Motor neuron (in vitro differentiated cells): ENCODE data around the gene ORAI2. TPM values are rescaled to one million over a fixed set of nuclear protein-coding genes. Genes with fewer than 3 reads are reported as not detected.
A peak's percentile ranks its signal among the peaks of the same experiment; 100 is the strongest.
"Not testable (repeated sequence)": the region's sequence is repeated elsewhere in the genome, so short reads cannot be mapped to it uniquely, and the experiment has no call there.

Experiments
- ATAC-seq, 8 experiments: fragments of 200-7000 bp; cut with Tn5 transposase; replicated peaks in 6 of 8; 2 replicates each; pipeline ENCODE4 v1.8.0; 2021; ENCODE audit warnings: mild to moderate bottlenecking in 8 of 8, moderate library complexity in 8 of 8
- H3K27ac ChIP-seq, 2 donors: fragments of 250-450 bp; sonication (Bioruptor Pico); 2 replicates each; pipeline ENCODE4 v1.9.0; 2021; ENCODE audit warnings: antibody characterized with exemption in 2 of 2, mild to moderate bottlenecking in 2 of 2, moderate library complexity in 1 of 2
- H3K4me1 ChIP-seq, 2 donors: fragments of 250-450 bp; sonication (Bioruptor Pico); replicated peaks in 1 of 2; 2 replicates each; pipeline ENCODE4 v1.6.1; 2021; ENCODE audit warnings: antibody characterized with exemption in 2 of 2, mild to moderate bottlenecking in 2 of 2, moderate library complexity in 1 of 2
- H3K4me3 ChIP-seq, 5 donors: fragments of 250-450 bp; sonication (Bioruptor Pico); 2 replicates each; pipeline ENCODE4 v1.9.0; 2021; ENCODE audit warnings: antibody characterized with exemption in 5 of 5, mild to moderate bottlenecking in 5 of 5, moderate library complexity in 4 of 5
- WGBS, 10 experiments: fragments of 450-650 bp; shearing (Covaris generic); methylation state at CpG; one replicate each; pipeline ENCODE4 v1.0.0; 2022; 5-methylcytosine and 5-hydroxymethylcytosine counted together
- in situ Hi-C, 9 experiments: fragments of 400-800 bp; cut with MboI; loops; one replicate each; pipeline ENCODE4 v1.15.0; 2021; ENCODE audit warnings: low sequenced_read_pairs in 9 of 9, low pct_unique_long_range_greater_than_20kb in 2 of 9; ENCODE audit not compliant: unreplicated experiment in 9 of 9
- total RNA-seq, 8 experiments: library from RNA; unstranded; fragments of 300-600 nt; gene quantifications; 2 replicates each; pipeline versions ENCODE4 v1.2.3 to v1.2.4, GENCODE V29; 2022

The ORAI2 gene
- total RNA-seq, 8 experiments from 2014 or later, result 5.4 to 45.0 (median 21.4) TPM

DNA sequence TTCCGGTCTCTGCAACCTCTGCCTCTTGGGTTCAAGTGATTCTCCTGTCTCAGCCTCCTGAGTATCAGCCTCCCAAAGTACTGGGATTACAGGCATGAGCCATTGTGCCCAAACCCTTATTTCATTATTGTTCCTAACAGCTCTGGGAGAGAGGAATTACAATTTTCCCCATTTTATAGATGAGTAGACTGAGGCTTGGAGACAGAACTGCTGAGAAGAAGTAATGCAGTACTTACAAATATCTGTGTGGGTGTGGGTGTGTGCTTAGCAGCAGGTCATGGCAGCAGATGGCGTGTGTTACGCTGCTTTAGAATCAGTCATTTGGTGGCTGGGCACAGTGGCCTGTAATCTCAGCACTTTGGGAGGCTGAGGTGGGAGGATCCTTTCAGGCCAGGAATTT, 29.8 kb upstream of the ORAI2 start:
- no peak overlapping the region for H3K27ac ChIP-seq
- ATAC-seq, result peak in 1 of 8 experiments; percentile 9
- WGBS, 10 experiments, result 83 to 100% (median 94%) methylated on average over 1 to 3 of the region's 3 CpGs; no CpG with 5 or more reads in 6 of the 10 experiments
- peaks cover 6% of the 10 kb centered on the region in 2 donors for H3K4me1 ChIP-seq
- no peak overlapping the region for H3K4me3 ChIP-seq
- in situ Hi-C loops, result no loop called here

DNA sequence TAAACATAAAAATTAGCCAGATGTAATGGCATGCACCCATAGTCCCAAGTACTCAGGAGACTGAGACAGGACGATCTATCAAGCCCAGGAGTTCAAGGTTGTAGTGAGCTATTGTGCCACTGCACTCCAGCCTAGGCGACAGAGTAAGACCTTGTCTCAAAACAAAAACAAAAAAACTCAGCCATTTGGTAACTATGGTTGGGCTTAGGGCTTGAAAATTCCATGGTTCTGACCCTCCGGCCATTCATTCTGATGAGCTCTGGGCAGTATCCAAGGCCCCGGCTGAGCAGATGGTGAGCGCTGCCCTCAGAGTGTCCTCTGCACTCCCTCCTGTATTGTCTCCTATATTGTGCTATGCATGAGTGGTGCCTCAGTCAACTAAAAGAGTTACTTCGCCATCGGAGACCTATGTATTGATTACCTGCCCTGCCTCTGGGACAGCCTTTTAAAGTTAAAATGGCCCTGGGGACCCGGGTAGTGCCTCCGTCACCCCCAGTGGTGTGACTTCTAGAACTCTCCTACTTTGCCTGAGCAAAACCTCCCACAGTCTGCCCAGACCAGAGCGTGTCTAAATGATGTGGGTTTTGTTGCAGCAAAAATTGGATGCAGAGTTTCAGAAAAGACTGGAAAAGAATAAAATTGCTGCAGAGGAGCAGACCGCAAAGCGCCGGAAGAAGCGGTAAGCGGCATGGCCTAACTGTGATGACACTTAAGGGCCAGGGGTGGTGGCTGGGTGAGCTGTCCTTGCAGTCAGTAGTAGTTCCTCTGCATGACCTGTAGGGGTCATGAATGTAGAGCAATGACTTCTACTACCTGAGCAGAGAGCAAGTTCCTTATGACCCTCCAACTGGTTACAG, 29.1 kb upstream of the ORAI2 start:
- Histone ChIP-seq H3K4me3 (no peak overlapping the region), H3K4me1 (peaks cover 6% of the 10 kb centered on the region in 2 donors), H3K27ac (peak overlapping the region in 1 of 2 donors; percentile 20)
- in situ Hi-C loops, result no loop called here
- 50 to 100% (median 68%) methylated on average over 2 to 9 of the region's 15 CpGs; no CpG with 5 or more reads in 4 of the 10 experiments for WGBS, 10 experiments
- peak; percentile 78 to 98 (median 89) for ATAC-seq

GRCh38 chr7:102404862-102405188, 28.6 kb upstream of the ORAI2 start:
- H3K4me1 ChIP-seq, H3K4me3 ChIP-seq, in situ Hi-C loops, ATAC-seq, H3K27ac ChIP-seq: not testable (repeated sequence)
- WGBS, 10 experiments, result 80 to 100% (median 92%) methylated on average over 1 to 4 of the region's 5 CpGs; no CpG with 5 or more reads in 4 of the 10 experiments

DNA sequence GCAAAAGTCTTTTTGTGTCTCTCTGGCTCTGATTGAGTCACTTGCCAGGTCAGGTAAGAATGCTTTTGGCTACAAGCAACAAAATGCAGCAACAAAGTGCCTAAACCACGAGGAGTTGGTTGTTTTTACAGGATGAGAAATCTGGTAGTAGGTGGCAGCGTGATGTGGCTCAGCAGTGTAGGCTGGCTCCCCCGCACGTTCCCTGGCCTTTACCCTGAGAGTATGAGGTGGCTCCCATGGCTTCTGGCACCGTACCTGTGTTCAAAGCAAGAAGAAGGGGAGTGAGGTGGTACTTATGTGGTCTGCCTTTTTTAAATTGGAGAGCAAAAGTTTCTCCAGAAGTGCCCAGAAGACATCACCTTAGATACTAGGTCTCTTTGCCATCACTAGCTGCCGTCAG, 25.5 kb upstream of the ORAI2 start:
- Histone ChIP-seq H3K4me3 (no peak overlapping the region), H3K27ac (no peak overlapping the region), H3K4me1 (peaks cover 6% of the 10 kb centered on the region in 2 donors)
- WGBS, 10 experiments, result 20 to 100% (median 97%) methylated on average over 1 to 6 of the region's 6 CpGs; no CpG with 5 or more reads in 2 of the 10 experiments
- in situ Hi-C loops, result no loop called here
- ATAC-seq, result no peak

- H3K4me3 ChIP-seq, H3K27ac ChIP-seq, in situ Hi-C loops, H3K4me1 ChIP-seq, ATAC-seq: not testable (repeated sequence)
- WGBS, 10 experiments, result 82 to 100% (median 98%) methylated on average over 1 to 6 of the region's 6 CpGs; no CpG with 5 or more reads in 6 of the 10 experiments
Observed at GRCh38 chr7:102408530-102408929, 24.8 kb upstream of the ORAI2 start.

- H3K4me3 ChIP-seq, result no peak overlapping the region
- WGBS, 10 experiments, result 80 to 100% (median 100%) methylated on average over 1 to 4 of the region's 4 CpGs; no CpG with 5 or more reads in 1 of the 10 experiments
Observed at GRCh38 chr7:102409340-102409739, 24.0 kb upstream of the ORAI2 start.

GRCh38 chr7:102410123-102410522, 23.3 kb upstream of the ORAI2 start:
- no peak for ATAC-seq
- Histone ChIP-seq H3K4me3 (no peak overlapping the region), H3K27ac (no peak overlapping the region), H3K4me1 (no peaks in the 10 kb centered on the region)
- in situ Hi-C loops, result no loop called here
- WGBS, 10 experiments, result 0 to 100% (median 90%) methylated on average over 1 to 4 of the region's 6 CpGs; no CpG with 5 or more reads in 1 of the 10 experiments

More at GRCh38 chr7:102409340-102409739, 24.0 kb upstream of the ORAI2 start:
- Histone ChIP-seq H3K4me1 (peaks cover 2% of the 10 kb centered on the region in 2 donors), H3K27ac (no peak overlapping the region)
- ATAC-seq, result no peak
- in situ Hi-C loops, result no loop called here

DNA sequence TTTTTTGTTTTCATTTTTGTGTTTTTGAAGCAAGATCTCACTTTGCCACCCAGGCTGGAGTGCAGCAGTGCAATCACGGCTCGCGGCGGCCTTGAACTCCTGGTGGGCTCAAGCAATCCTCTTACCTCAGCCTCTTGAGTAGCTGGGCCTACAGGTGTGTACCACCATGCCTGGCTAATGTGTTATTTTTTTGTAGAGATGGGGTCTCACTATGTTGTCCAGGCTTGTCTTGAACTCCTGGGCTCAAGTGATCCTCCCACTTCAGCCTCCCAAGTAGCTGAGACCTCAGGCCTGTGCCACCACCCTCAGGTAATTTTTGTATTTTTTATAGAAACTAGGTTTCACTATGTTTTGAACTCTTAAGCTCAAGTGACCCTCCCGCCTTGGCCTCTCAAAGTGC, 22.5 kb upstream of the ORAI2 start:
- Histone ChIP-seq H3K27ac (no peak overlapping the region), H3K4me1 (no peaks in the 10 kb centered on the region), H3K4me3 (no peak overlapping the region)
- in situ Hi-C loops, result no loop called here
- ATAC-seq, result no peak
- 83 to 100% (median 99%) methylated on average over 1 to 5 of the region's 5 CpGs; no CpG with 5 or more reads in 2 of the 10 experiments for WGBS, 10 experiments

DNA sequence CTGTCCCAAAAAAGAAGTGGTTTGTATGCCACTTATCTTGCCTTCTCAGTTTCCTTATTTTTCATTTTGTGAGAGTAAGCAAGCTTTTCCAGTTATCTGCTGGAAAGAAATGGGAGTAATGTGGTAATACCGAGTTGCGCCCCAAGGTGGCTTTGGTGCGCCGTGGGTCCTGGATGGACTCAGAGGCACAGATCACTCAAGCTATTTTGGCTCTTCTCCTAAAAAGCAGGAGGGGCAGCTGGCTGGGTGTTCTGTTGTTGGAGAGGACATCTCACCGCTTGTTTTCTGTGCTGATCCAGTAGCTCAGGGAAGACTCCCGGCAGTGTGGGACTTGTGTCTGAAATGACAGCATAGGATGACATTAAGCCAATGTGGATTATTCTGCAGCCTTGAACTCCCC, 20.8 kb upstream of the ORAI2 start:
- no peak overlapping the region for H3K4me3 ChIP-seq
- in situ Hi-C loops, result no loop called here
- no peaks in the 10 kb centered on the region for H3K4me1 ChIP-seq
- WGBS, 10 experiments, result 7 to 100% (median 88%) methylated on average over 1 to 6 of the region's 6 CpGs; no CpG with 5 or more reads in 5 of the 10 experiments
- peak in 3 of 8 experiments; percentile 61 to 82 (median 73) for ATAC-seq
- H3K27ac ChIP-seq, result no peak overlapping the region

DNA sequence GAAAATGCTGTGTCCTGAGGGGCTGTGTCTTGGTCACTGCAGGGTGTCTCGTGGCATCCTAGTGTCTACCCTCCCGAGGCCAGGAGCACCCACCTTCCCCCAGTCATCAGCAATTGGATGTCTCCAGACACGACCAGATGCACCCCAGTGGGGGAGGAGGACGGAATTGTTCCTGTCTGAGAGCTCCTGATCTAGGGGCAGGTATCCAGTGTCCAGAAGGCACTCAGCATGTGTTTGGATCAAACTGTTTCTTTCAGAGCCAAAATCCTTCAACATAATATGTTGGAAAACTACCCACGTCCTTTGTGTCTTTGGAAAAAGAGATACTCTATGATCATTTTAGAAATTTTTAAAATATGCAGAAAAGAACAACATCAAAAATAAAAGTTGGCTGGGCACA, 20.3 kb upstream of the ORAI2 start:
- H3K27ac ChIP-seq, result no peak overlapping the region

GRCh38 chr7:102413611-102414010, 19.8 kb upstream of the ORAI2 start:
- 96 to 100% (median 100%) methylated on average over 1 to 4 of the region's 4 CpGs; no CpG with 5 or more reads in 2 of the 10 experiments for WGBS, 10 experiments
- no peak for ATAC-seq
- H3K27ac ChIP-seq, result no peak overlapping the region
- in situ Hi-C loops, result no loop called here
- H3K4me3 ChIP-seq, result no peak overlapping the region
- H3K4me1 ChIP-seq, result no peaks in the 10 kb centered on the region

More for the DNA sequence above, 20.3 kb upstream of the ORAI2 start:
- WGBS, 10 experiments, result 53 to 100% (median 89%) methylated on average over 1 to 5 of the region's 5 CpGs; no CpG with 5 or more reads in 1 of the 10 experiments
- Histone ChIP-seq H3K4me3 (no peak overlapping the region), H3K4me1 (no peaks in the 10 kb centered on the region)
- ATAC-seq, result no peak
- in situ Hi-C loops, result no loop called here

DNA sequence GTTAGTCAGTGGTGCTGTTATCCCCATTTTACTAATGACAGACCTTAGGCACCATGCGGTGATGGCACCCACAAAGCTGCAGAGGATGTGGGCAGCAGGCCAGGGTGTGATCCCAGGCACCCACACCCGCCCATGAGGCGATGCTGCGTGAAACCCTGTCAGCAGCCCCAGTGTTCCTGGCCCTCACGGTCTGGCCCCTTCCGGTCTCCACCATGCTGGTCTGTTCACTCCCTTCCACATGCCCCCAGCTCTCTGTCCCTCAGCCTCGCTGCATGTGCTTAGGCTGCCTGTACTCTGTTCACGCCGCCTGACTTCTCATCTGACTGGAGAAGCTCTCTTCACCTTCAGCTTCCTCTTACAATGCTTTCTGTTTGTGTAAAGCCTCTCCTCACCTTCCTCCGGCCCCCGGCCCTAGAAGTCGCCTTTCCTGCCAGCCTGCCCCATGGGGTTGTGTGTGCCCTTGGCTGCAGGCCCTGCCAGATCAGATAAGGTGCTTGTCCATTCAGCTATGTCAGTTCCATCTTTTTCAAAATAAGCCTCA, 17.6 kb upstream of the ORAI2 start:
- Histone ChIP-seq H3K4me1 (no peaks in the 10 kb centered on the region), H3K4me3 (no peak overlapping the region), H3K27ac (no peak overlapping the region)
- in situ Hi-C loops, result no loop called here
- no peak for ATAC-seq
- WGBS, 10 experiments, result 86 to 100% (median 93%) methylated on average over 1 to 8 of the region's 12 CpGs; no CpG with 5 or more reads in 3 of the 10 experiments

- WGBS, 10 experiments, result 93 to 100% (median 100%) methylated on average over 1 to 6 of the region's 6 CpGs; no CpG with 5 or more reads in 1 of the 10 experiments
- no peaks in the 10 kb centered on the region for H3K4me1 ChIP-seq
- no peak overlapping the region for H3K4me3 ChIP-seq
- in situ Hi-C loops, result no loop called here
- no peak for ATAC-seq
- no peak overlapping the region for H3K27ac ChIP-seq
Observed at GRCh38 chr7:102416406-102416805, 17.0 kb upstream of the ORAI2 start.
